HepG2 (cell line): Measurements from ENCODE around the gene NKX3-2.

Source experiments
- PRDM10 ChIP-seq: sonication (generic); formaldehyde crosslinking; IDR thresholded peaks from 2 replicates; pipeline ENCODE4 v1.4.0; 2020; ENCODE audit warnings: low read depth, missing genetic modification reagents
- SUZ12 ChIP-seq: fragments of 150-350 bp; IDR thresholded peaks from 2 replicates; pipeline ENCODE4 v1.6.1; 2014; ENCODE audit warnings: low read depth, low read length

DNA sequence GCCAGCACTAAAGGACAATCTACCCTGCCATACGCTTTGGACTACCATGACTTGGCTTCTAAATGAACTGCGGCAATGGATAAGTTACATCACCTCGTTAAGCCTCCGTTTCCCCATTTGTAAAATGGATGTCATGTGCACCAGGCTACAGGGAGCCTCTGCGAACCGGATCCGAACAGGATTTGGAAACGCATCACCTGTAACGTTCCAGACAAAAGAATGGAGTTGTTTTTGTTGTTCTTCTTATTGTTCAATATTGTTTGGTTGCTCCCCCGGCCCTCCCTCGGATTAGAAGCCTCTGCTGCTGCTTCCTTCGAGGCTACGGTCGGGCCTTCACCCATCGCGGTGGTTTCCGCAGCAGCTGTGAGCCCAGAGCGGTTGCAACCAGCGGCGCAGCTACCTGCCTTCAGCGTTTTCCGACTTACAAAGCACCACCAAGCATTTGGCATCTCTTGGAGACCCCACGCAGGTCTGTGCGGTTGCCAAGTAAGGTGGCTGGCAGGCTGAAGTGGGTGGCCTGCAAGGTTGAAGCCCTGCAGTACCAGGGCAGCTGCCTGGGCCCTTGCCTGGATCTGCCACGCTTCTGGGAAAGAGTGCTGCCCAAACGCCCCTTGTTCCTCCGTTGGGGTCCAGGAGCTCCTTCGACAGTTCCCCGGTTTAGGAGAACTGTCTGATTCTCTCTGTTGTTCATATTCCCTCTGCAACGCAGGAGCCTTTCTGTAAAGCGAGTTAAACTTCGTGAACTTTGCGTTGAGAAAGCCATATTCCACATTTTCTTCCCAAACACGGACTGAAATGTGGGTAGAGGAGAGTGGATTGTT lies 7.1 kb downstream of the NKX3-2 start:
- no peak for TF ChIP-seq PRDM10
- TF ChIP-seq SUZ12, result no peak
